GF-D8 (cell line): ENCODE data around the gene BMPR1A.

Experiments used
- DNase-seq: peaks from one replicate; lab custom pipeline; 2025; lab: John Stamatoyannopoulos, UW

BMPR1A gene

GRCh38 chr10:86956848-86957448 lies 200.5 kb downstream of the BMPR1A start:
- DNase-seq, result no peak

GRCh38 chr10:86957471-86958115 lies 201.2 kb downstream of the BMPR1A start, which contains the start of gene MMRN2:
MMRN2 (minus strand) TSS chr10:86957615; CDS start chr10:86957541, 74 bp downstream.
- no peak for DNase-seq

GRCh38 chr10:86958116-86958900 lies 201.9 kb downstream of the BMPR1A start, which contains the start of gene SNCG:
SNCG (plus strand) TSS chr10:86958599; CDS start chr10:86958698, 99 bp downstream.
- no peak for DNase-seq

GRCh38 chr10:86958901-86959736 lies 202.7 kb downstream of the BMPR1A start:
- no peak for DNase-seq

GRCh38 chr10:86959737-86960002 lies 203.3 kb downstream of the BMPR1A start:
- DNase-seq, result no peak

- no peak for DNase-seq
Measured at GRCh38 chr10:86960003-86960862, 203.8 kb downstream of the BMPR1A start.

- no peak for DNase-seq
Measured at GRCh38 chr10:86960863-86961434, 204.5 kb downstream of the BMPR1A start.

GRCh38 chr10:86961481-86962091 lies 205.2 kb downstream of the BMPR1A start:
- DNase-seq, result no peak

- no peak for DNase-seq
Measured at GRCh38 chr10:86962136-86962980, 205.9 kb downstream of the BMPR1A start.

GRCh38 chr10:86962981-86963310 lies 206.5 kb downstream of the BMPR1A start:
- DNase-seq, result no peak

- no peak for DNase-seq
Measured at GRCh38 chr10:86963341-86963919, 207.0 kb downstream of the BMPR1A start.

GRCh38 chr10:86964061-86964846 lies 207.8 kb downstream of the BMPR1A start:
- DNase-seq, result no peak

- no peak for DNase-seq
Measured at GRCh38 chr10:86964847-86965190, 208.4 kb downstream of the BMPR1A start.

- DNase-seq, result no peak
Measured at GRCh38 chr10:86965986-86966654, 209.7 kb downstream of the BMPR1A start.

- DNase-seq, result no peak
Measured at GRCh38 chr10:86967481-86967941, 211.1 kb downstream of the BMPR1A start.

- DNase-seq, result no peak
Measured at GRCh38 chr10:86968271-86968993, 212.0 kb downstream of the BMPR1A start, which contains the start of gene ADIRF. ADIRF (plus strand) TSS chr10:86968482; CDS start chr10:86968545, 63 bp downstream.

- no peak for DNase-seq
Measured at GRCh38 chr10:86968994-86969355, 212.6 kb downstream of the BMPR1A start.
